ENCODE measurements around the gene OR12D1. TPM values are rescaled to one million over a fixed set of nuclear protein-coding genes. Genes with fewer than 3 reads are reported as not detected.

Gene OR12D1
- total and polyA plus RNA-seq, 2 donors from 2014 or later, result not detected

DNA sequence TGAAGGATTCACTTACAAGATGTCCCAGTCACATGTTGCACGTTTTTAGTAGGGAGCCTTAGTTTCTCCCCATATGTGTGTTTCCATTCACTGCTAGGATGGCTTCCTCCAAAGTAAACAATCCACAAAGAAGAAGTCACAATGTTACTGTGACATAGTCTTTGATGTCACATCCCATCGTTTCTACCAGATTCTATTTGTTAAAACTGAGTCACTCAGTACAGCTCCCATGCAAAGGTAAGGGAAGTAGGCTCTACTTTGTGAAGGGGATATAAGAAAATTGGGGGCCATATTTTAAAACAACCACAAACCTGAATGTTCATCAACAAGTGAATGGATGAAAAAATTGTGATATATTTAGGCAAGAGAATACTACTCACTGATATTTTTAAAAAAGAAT is 42.2 kb downstream of the OR12D1 start, which contains the start of the genes OR11A1 and OR2H1:
Gene OR11A1 (minus strand): TSS at position 101 of the 400 bp plus-strand sequence. CDS start 29,430 bp downstream, outside the sequence.
Gene OR2H1 (plus strand): TSS at position 185 of the 400 bp plus-strand sequence. CDS start 4,615 bp downstream, outside the sequence.
- Histone ChIP-seq H3K27ac (ENCODE audit: low read depth in 2 of 2, low read length in 2 of 2) (no peak within 1 kb of the TSS), H3K4me1 (ENCODE audit: control insufficient read depth in 2 of 3, insufficient read depth in 2 of 3, low read depth in 1 of 3, low read length in 3 of 3) (no peaks in the 10 kb centered on the region), H3K36me3 (ENCODE audit: control insufficient read depth in 2 of 3, insufficient read depth in 3 of 3, low read length in 3 of 3) (no peaks in the 10 kb centered on the region), H3K9ac (ENCODE audit: low read length in 3 of 3) (no peak within 1 kb of the TSS), H3K27me3 (ENCODE audit: control insufficient read depth, insufficient read depth, low read length) (no peaks in the 10 kb centered on the region), H3K4me3 (ENCODE audit: low read length in 3 of 3) (no peak within 1 kb of the TSS), H3K9me3 (ENCODE audit: control insufficient read depth in 2 of 3, insufficient read depth in 1 of 3, low read length in 3 of 3) (no peaks in the 10 kb centered on the region)
- intact Hi-C loops (cut with DNase I), result no loop called here
- no peak for FAIRE-seq
- TF ChIP-seq, protein P1, sequence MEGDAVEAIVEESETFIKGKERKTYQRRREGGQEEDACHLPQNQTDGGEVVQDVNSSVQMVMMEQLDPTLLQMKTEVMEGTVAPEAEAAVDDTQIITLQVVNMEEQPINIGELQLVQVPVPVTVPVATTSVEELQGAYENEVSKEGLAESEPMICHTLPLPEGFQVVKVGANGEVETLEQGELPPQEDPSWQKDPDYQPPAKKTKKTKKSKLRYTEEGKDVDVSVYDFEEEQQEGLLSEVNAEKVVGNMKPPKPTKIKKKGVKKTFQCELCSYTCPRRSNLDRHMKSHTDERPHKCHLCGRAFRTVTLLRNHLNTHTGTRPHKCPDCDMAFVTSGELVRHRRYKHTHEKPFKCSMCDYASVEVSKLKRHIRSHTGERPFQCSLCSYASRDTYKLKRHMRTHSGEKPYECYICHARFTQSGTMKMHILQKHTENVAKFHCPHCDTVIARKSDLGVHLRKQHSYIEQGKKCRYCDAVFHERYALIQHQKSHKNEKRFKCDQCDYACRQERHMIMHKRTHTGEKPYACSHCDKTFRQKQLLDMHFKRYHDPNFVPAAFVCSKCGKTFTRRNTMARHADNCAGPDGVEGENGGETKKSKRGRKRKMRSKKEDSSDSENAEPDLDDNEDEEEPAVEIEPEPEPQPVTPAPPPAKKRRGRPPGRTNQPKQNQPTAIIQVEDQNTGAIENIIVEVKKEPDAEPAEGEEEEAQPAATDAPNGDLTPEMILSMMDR (IDR thresholded peaks at IDR 0.05; ENCODE audit: borderline replicate concordance, extremely low read depth, insufficient read depth), result no peak
- DNase-seq, result no peak

DNA sequence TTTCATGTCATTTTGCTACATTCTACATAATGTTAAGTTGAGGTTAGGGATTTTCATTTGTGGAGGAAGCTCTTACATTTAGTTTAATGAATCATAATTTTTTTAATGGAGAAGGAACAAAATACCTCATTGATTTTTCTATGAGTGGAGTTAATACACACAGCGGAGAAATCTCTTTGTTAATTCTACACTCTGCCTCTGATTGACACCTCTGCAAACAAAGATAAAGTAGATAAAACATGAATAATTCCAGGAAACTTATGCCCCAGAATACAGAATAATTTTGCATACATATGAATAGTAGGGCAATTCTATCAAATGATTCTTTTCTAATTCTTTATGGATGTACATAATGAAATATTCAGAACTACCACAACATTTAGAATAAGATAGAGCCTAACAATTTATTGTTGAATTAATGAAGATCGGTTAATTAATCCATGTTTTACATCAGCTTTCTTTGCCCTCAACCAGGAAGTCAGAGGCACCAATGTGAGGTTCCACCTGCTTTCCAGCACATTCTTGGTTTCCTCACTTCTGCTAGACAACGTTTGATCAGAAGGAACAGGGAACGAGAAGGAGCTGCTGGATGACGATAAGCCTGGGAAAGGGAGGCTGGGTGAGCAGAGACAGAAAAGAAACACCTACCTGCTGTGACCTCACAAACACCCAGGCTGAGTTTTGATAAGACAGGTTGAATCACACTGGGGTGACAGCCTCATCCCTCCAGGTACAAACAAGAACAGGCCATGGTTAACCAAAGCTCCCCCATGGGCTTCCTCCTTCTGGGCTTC is 46.5 kb downstream of the OR12D1 start:
- intact Hi-C loops (cut with DNase I), result no loop called here
- Histone ChIP-seq H3K9me3 (ENCODE audit: control insufficient read depth in 2 of 3, insufficient read depth in 1 of 3, low read length in 3 of 3) (no peaks in the 10 kb centered on the region), H3K4me1 (ENCODE audit: control insufficient read depth in 2 of 3, insufficient read depth in 2 of 3, low read depth in 1 of 3, low read length in 3 of 3) (no peaks in the 10 kb centered on the region), H3K36me3 (ENCODE audit: control insufficient read depth in 2 of 3, insufficient read depth in 3 of 3, low read length in 3 of 3) (no peaks in the 10 kb centered on the region), H3K27ac (ENCODE audit: low read depth in 2 of 2, low read length in 2 of 2) (no peak overlapping the region), H3K4me3 (ENCODE audit: low read length in 3 of 3) (no peak overlapping the region), H3K9ac (ENCODE audit: low read length in 3 of 3) (no peak overlapping the region), H3K27me3 (ENCODE audit: control insufficient read depth, insufficient read depth, low read length) (no peaks in the 10 kb centered on the region)
- TF ChIP-seq, protein P1 (IDR thresholded peaks at IDR 0.05; ENCODE audit: borderline replicate concordance, extremely low read depth, insufficient read depth), result no peak
- DNase-seq (no peak), FAIRE-seq (no peak)

DNA sequence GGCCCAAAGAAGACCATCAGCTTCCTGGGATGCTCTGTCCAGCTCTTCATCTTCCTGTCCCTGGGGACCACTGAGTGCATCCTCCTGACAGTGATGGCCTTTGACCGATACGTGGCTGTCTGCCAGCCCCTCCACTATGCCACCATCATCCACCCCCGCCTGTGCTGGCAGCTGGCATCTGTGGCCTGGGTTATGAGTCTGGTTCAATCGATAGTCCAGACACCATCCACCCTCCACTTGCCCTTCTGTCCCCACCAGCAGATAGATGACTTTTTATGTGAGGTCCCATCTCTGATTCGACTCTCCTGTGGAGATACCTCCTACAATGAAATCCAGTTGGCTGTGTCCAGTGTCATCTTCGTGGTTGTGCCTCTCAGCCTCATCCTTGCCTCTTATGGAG is 47.3 kb downstream of the OR12D1 start:
- TF ChIP-seq, protein P1 (IDR thresholded peaks at IDR 0.05; ENCODE audit: borderline replicate concordance, extremely low read depth, insufficient read depth), result no peak

More for the DNA sequence above, 47.3 kb downstream of the OR12D1 start:
- H3K27me3 ChIP-seq (ENCODE audit: control insufficient read depth, insufficient read depth, low read length), result no peaks in the 10 kb centered on the region
- no peak overlapping the region for H3K4me3 ChIP-seq (ENCODE audit: low read length in 3 of 3)
- FAIRE-seq, result no peak
- intact Hi-C loops (cut with DNase I), result no loop called here
- no peaks in the 10 kb centered on the region for H3K4me1 ChIP-seq (ENCODE audit: control insufficient read depth in 2 of 3, insufficient read depth in 2 of 3, low read depth in 1 of 3, low read length in 3 of 3)
- no peaks in the 10 kb centered on the region for H3K36me3 ChIP-seq (ENCODE audit: control insufficient read depth in 2 of 3, insufficient read depth in 3 of 3, low read length in 3 of 3)
- no peak for DNase-seq
- no peaks in the 10 kb centered on the region for H3K9me3 ChIP-seq (ENCODE audit: control insufficient read depth in 2 of 3, insufficient read depth in 1 of 3, low read length in 3 of 3)
- H3K27ac ChIP-seq (ENCODE audit: low read depth in 2 of 2, low read length in 2 of 2), result no peak overlapping the region
- no peak overlapping the region for H3K9ac ChIP-seq (ENCODE audit: low read length in 3 of 3)

Data from kidney (tissue), 14 donors.